GM12878 (cell line): Measurements from ENCODE around the gene FANCC. TPM values are rescaled to one million over a fixed set of nuclear protein-coding genes. Genes with fewer than 3 reads are reported as not detected.

ENCODE experiments used
- ATAC-seq: fragments of 200-7000 bp; cut with Tn5 transposase; 3 replicates; pipeline ENCODE4 v1.9.1; 2020; ENCODE audit warnings: mild to moderate bottlenecking, moderate library complexity
- BruUV-seq: library from RNA; stranded (reverse); fragments of 400-500 nt; replicated peaks from 2 replicates; lab custom pipeline; 2021; lab: Mats Ljungman, UMichigan
- CTCF ChIA-PET: fragments of 300-600 bp; sonication (Branson Sonifier 250); formaldehyde crosslinking; extraction: SDS; loops from one replicate; lab custom pipeline; 2021; ENCODE audit warnings: inconsistent platforms; lab: Yijun Ruan, JAX
- POLR2A ChIA-PET: fragments of 350-600 bp; formaldehyde crosslinking; extraction: SDS; loops from one replicate; lab custom pipeline; 2021; ENCODE audit warnings: inconsistent platforms; lab: Charles Lee
- RAD21 ChIA-PET: fragments of 300-600 bp; sonication (Branson Sonifier 250); formaldehyde crosslinking; loops from one replicate; lab custom pipeline; 2023; ENCODE audit warnings: antibody characterized with exemption; ENCODE audit not compliant: unreplicated experiment; lab: Charles Lee
- SMC1A ChIA-PET: fragments of 300-600 bp; sonication (Branson Sonifier 250); formaldehyde crosslinking; loops from one replicate; lab custom pipeline; 2023; ENCODE audit not compliant: unreplicated experiment, uncharacterized antibody; lab: Charles Lee
- DNase-seq: peaks from one replicate; pipeline ENCODE4 v3.0.0-alpha.2; 2011; ENCODE audit warnings: low read depth, low spot score
- FAIRE-seq: peaks from 3 replicates; lab custom pipeline; 2011; peaks lifted over from hg19 to GRCh38; lab: Jason Lieb, UNC
- H2AFZ ChIP-seq: 2 replicates; pipeline ENCODE4 v1.6.0; 2011; ENCODE audit warnings: low read depth, low read length, control low read depth; ENCODE audit not compliant: control insufficient read depth
- H3K27ac ChIP-seq: 2 replicates; pipeline ENCODE4 v1.5.1; 2011; ENCODE audit warnings: control low read depth; ENCODE audit not compliant: control insufficient read depth, insufficient read depth
- H3K27me3 ChIP-seq, 2 experiments: replicated peaks in 1 of 2; 2 replicates each; pipeline versions ENCODE4 v1.6.0 to v1.6.1; 2011; ENCODE audit warnings: low read length in 1 of 2; ENCODE audit not compliant: control insufficient read depth in 2 of 2, insufficient read depth in 2 of 2
- H3K36me3 ChIP-seq, 2 experiments: 2 replicates each; pipeline ENCODE4 v1.5.1; 2011; ENCODE audit warnings: low read length in 1 of 2; ENCODE audit not compliant: control insufficient read depth in 2 of 2, insufficient read depth in 2 of 2
- H3K4me1 ChIP-seq: 2 replicates; pipeline ENCODE4 v1.6.1; 2011; ENCODE audit warnings: mild to moderate bottlenecking, low read length, moderate library complexity, mixed read lengths; ENCODE audit not compliant: control insufficient read depth, insufficient read depth
- H3K4me2 ChIP-seq: 2 replicates; pipeline ENCODE4 v1.6.0; 2011; ENCODE audit warnings: control low read depth; ENCODE audit not compliant: control insufficient read depth, insufficient read depth
- H3K4me3 ChIP-seq: fragments of 200-600 bp; sonication (generic); 2 replicates; pipeline ENCODE4 v1.5.1; 2016
- H3K79me2 ChIP-seq: 2 replicates; pipeline ENCODE4 v1.6.0; 2011; ENCODE audit warnings: low read length; ENCODE audit not compliant: control insufficient read depth, insufficient read depth
- H3K9ac ChIP-seq: 2 replicates; pipeline ENCODE4 v1.8.0; 2011; ENCODE audit warnings: low read length, control low read depth, mixed read lengths; ENCODE audit not compliant: control insufficient read depth, insufficient read depth
- H3K9me3 ChIP-seq: replicated peaks from 3 replicates; pipeline ENCODE4 v1.5.1; 2011; ENCODE audit warnings: mild to moderate bottlenecking, low read length; ENCODE audit not compliant: control insufficient read depth, insufficient read depth
- H4K20me1 ChIP-seq: 2 replicates; pipeline ENCODE4 v1.6.0; 2011; ENCODE audit not compliant: control insufficient read depth, insufficient read depth
- BRCA1 ChIP-seq: IDR thresholded peaks from 2 replicates; pipeline ENCODE4 v1.6.1; 2011; ENCODE audit warnings: low read depth, low read length, improper control_type of control experiment
- ESRRA ChIP-seq: IDR thresholded peaks from 2 replicates; pipeline ENCODE4 v1.6.1; 2012; ENCODE audit warnings: mild to moderate bottlenecking, low read length, improper control_type of control experiment
- KAT2A ChIP-seq: conservative IDR thresholded peaks from 2 replicates; pipeline ENCODE4 v1.6.1; 2011; ENCODE audit warnings: low read depth, low read length; ENCODE audit not compliant: control insufficient read depth
- MTA3 ChIP-seq: IDR thresholded peaks from 2 replicates; pipeline ENCODE4 v1.6.1; 2012; ENCODE audit warnings: low read length, inconsistent platforms, borderline replicate concordance
- NKRF ChIP-seq: fragments of 450-650 bp; conservative IDR thresholded peaks from 2 replicates; pipeline ENCODE4 v1.6.1; 2017; ENCODE audit warnings: mild to moderate bottlenecking, moderate library complexity
- REST ChIP-seq: IDR thresholded peaks from 2 replicates; pipeline ENCODE4 v1.6.1; 2012; ENCODE audit warnings: mild to moderate bottlenecking, low read depth, low read length
- SREBF1 ChIP-seq: IDR thresholded peaks from 2 replicates; pipeline ENCODE4 v1.6.1; 2012; ENCODE audit warnings: mild to moderate bottlenecking, low read length
- TCF12 ChIP-seq: IDR thresholded peaks from 2 replicates; pipeline ENCODE4 v1.6.1; 2011; ENCODE audit warnings: low read depth, mild to moderate bottlenecking, low read length
- WGBS: methylation state at CpG from one replicate; pipeline ENCODE4 v1.1.6; 2016; ENCODE audit warnings: low lambda C conversion rate; ENCODE audit not compliant: insufficient replicate concordance, insufficient coverage; ENCODE audit errors: missing lambda C conversion rate; 5-methylcytosine and 5-hydroxymethylcytosine counted together
- in situ Hi-C: fragments of 300-500 bp; cut with MboI; formaldehyde crosslinking; loops from 9 replicates; pipeline ENCODE4 v1.14.3; 2018; ENCODE audit warnings: mixed read lengths
- intact Hi-C: fragments of 100-400 bp; cut with micrococcal nuclease; formaldehyde crosslinking; loops from one replicate; pipeline ENCODE4 v1.14.2; 2022; ENCODE audit not compliant: unreplicated experiment
- polyA plus RNA-seq, 11 experiments: library from polyadenylated mRNA; depleted of rRNA in 4 of 11; unstranded in 6 of 11; stranded (reverse) in 5 of 11; fragments of >200 nt; fragmentation: Nextera tagmentation in 4 of 11; fragmentation: Illumina TruSeq in 1 of 11; extraction: Ambion mirVana in 4 of 11; extraction: Trizol in 1 of 11; gene quantifications; 1 replicate in 1 of 11; 2 replicates in 10 of 11; pipeline versions ENCODE4 v1.2.1 to v1.2.3, GENCODE V29; 2011 to 2016; ENCODE audit warnings: inconsistent platforms in 2 of 11, missing spikeins in 2 of 11, low read depth in 1 of 11
- total RNA-seq, 4 experiments: library from RNA; depleted of rRNA in 3 of 4; stranded (reverse); fragments of >200 nt in 3 of 4; fragmentation: Illumina TruSeq in 1 of 4; extraction: Trizol in 1 of 4; gene quantifications; 2 replicates each; pipeline versions ENCODE4 v1.2.1 to v1.2.3, GENCODE V29; 2013 to 2021
- TF ChIP-seq, protein P1 (sequence below), 3 experiments: IDR thresholded peaks in 2 of 3; conservative IDR thresholded peaks in 1 of 3; 2 replicates each; pipeline ENCODE4 v1.5.1; 2011; ENCODE audit warnings: low read depth in 3 of 3, low read length in 3 of 3, mild to moderate bottlenecking in 3 of 3, control low read depth in 2 of 3, moderate library complexity in 2 of 3, inconsistent platforms in 1 of 3, mixed read lengths in 1 of 3; ENCODE audit not compliant: control insufficient read depth in 2 of 3, insufficient read depth in 1 of 3; ENCODE audit errors: extremely low read depth in 1 of 3

Gene FANCC
- total and polyA plus RNA-seq, 10 of the 15 experiments (the other 5 are each of a cell fraction or from before 2014, with no cell fraction given), result 1.2 to 16.8 (median 10.5) TPM

GRCh38 chr9:95336281-95336680 lies 18.8 kb upstream of the FANCC start:
- no peak overlapping the region for H3K27ac ChIP-seq
- ChIA-PET CTCF (interaction anchor here (0.5 to 1.3 kb wide), 9 partner anchors 13 to 391 kb away, joined by 3 to 5 read pairs (median 3); no protein-coding TSS in a partner anchor), SMC1A (interaction anchor here (0.9 to 1.3 kb wide), 4 partner anchors 11 to 574 kb away, joined by 3 read pairs; no protein-coding TSS in a partner anchor), POLR2A (no interaction called here), RAD21 (no interaction called here)
- H3K79me2 ChIP-seq, result no peaks in the 10 kb centered on the region
- WGBS, result 33% methylated on average over 3 of the region's 3 CpGs
- H3K9me3 ChIP-seq, result peaks cover 10% of the 10 kb centered on the region; the same call in 2 of the 3 replicates
- in situ Hi-C loops, result no loop called here
- no peak overlapping the region for H3K4me2 ChIP-seq
- TF ChIP-seq SREBF1, result no peak
- TF ChIP-seq, protein P1, sequence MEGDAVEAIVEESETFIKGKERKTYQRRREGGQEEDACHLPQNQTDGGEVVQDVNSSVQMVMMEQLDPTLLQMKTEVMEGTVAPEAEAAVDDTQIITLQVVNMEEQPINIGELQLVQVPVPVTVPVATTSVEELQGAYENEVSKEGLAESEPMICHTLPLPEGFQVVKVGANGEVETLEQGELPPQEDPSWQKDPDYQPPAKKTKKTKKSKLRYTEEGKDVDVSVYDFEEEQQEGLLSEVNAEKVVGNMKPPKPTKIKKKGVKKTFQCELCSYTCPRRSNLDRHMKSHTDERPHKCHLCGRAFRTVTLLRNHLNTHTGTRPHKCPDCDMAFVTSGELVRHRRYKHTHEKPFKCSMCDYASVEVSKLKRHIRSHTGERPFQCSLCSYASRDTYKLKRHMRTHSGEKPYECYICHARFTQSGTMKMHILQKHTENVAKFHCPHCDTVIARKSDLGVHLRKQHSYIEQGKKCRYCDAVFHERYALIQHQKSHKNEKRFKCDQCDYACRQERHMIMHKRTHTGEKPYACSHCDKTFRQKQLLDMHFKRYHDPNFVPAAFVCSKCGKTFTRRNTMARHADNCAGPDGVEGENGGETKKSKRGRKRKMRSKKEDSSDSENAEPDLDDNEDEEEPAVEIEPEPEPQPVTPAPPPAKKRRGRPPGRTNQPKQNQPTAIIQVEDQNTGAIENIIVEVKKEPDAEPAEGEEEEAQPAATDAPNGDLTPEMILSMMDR (IDR thresholded peaks at IDR 0.05 in 2 of 3, conservative IDR thresholded peaks at IDR 0.05 in 1 of 3; ENCODE audit: control insufficient read depth in 2 of 3, extremely low read depth in 1 of 3, insufficient read depth in 1 of 3, low read depth in 3 of 3, low read length in 3 of 3), result peak in 2 of 3 experiments; percentile 9 to 26; a peak in 1 of 6 replicates
- H3K9ac ChIP-seq, result no peak overlapping the region
- DNase-seq, result no peak
- peak; percentile 23 for FAIRE-seq
- no peak overlapping the region for H2AFZ ChIP-seq
- no peak overlapping the region for H3K4me3 ChIP-seq
- BruUV-seq, result no TSS peak
- ATAC-seq, result peak; percentile 48; the same call in 1 of the 3 replicates
- no peaks in the 10 kb centered on the region for H3K4me1 ChIP-seq
- no peaks in the 10 kb centered on the region for H3K36me3 ChIP-seq
- no peaks in the 10 kb centered on the region for H3K27me3 ChIP-seq
- no peaks in the 10 kb centered on the region for H4K20me1 ChIP-seq
- intact Hi-C loops, result no loop called here

DNA sequence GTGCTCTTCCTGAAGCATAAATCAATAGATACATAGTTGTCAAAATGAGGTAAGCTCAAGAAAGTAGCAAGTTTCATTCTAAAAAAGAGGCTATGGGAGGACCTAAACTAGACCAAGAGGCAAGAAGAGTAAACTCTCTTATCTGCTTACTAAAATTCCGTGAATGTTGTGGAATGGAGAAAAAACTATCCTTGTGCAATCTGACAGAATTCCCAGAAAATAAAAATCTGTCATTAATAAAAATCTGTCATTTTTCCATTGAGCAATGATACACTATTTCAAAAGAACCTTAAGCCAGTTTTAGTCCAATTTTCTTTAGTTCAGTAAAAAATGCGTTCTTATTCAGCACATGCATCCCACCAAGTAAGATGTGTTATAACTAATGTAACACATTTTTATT lies 15.9 kb upstream of the FANCC start:
- no peaks in the 10 kb centered on the region for H3K79me2 ChIP-seq
- H2AFZ ChIP-seq, result no peak overlapping the region
- RAD21 ChIA-PET, result no interaction called here
- no peak overlapping the region for H3K27ac ChIP-seq
- in situ Hi-C loops, result no loop called here
- BruUV-seq, result no TSS peak
- no peak overlapping the region for H3K4me2 ChIP-seq
- H3K9ac ChIP-seq, result no peak overlapping the region
- ATAC-seq (no peak), FAIRE-seq (no peak), DNase-seq (no peak)
- H3K4me1 ChIP-seq, result no peaks in the 10 kb centered on the region
- CTCF ChIA-PET, result interaction anchor here (1.3 kb wide), 1 partner anchor 11 kb away, joined by 3 read pairs; no protein-coding TSS in a partner anchor
- SMC1A ChIA-PET, result no interaction called here
- H3K27me3 ChIP-seq, result no peaks in the 10 kb centered on the region
- H3K9me3 ChIP-seq, result peaks cover 9% of the 10 kb centered on the region; the same call in 2 of the 3 replicates
- H3K36me3 ChIP-seq, result no peaks in the 10 kb centered on the region
- intact Hi-C loops, result no loop called here
- no peaks in the 10 kb centered on the region for H4K20me1 ChIP-seq
- 17% methylated on average over 2 of the region's 2 CpGs for WGBS
- no peak overlapping the region for H3K4me3 ChIP-seq
- POLR2A ChIA-PET, result no interaction called here
- TF ChIP-seq BRCA1, result no peak
- TF ChIP-seq ESRRA, result no peak
- no peak for TF ChIP-seq TCF12
- no peak for TF ChIP-seq MTA3
- no peak for TF ChIP-seq REST
- no peak for TF ChIP-seq KAT2A
- no peak for TF ChIP-seq NKRF
